Islet of Langerhans (tissue), 1 donor: ENCODE measurements around the gene USP8.
"Not testable (repeated sequence)": the region's sequence is repeated elsewhere in the genome, so short reads cannot be mapped to it uniquely, and the experiment has no call there.

Source experiments
- FAIRE-seq: peaks from one replicate; lab custom pipeline; 2011; peaks lifted over from hg19 to GRCh38; lab: Jason Lieb, UNC

The USP8 gene

GRCh38 chr15:50424066-50424890 is at the start of gene USP8:
TSS of gene USP8 (plus strand) at chr15:50424405. CDS start at chr15:50439074, 14,669 bp downstream.
- FAIRE-seq = peak; percentile 58

GRCh38 chr15:50377867-50378751 is 46.1 kb upstream of the USP8 start:
- no peak for FAIRE-seq

- FAIRE-seq = no peak
Measured at GRCh38 chr15:50378776-50379175, 45.4 kb upstream of the USP8 start.

GRCh38 chr15:50379413-50379812 is 44.8 kb upstream of the USP8 start:
- not testable (repeated sequence) for FAIRE-seq

- no peak for FAIRE-seq
Measured at GRCh38 chr15:50380089-50380488, 44.1 kb upstream of the USP8 start.

- no peak for FAIRE-seq
Measured at GRCh38 chr15:50381438-50381837, 42.8 kb upstream of the USP8 start.

- FAIRE-seq = not testable (repeated sequence)
Measured at GRCh38 chr15:50382408-50382807, 41.8 kb upstream of the USP8 start.

- no peak for FAIRE-seq
Measured at GRCh38 chr15:50390554-50391264, 33.5 kb upstream of the USP8 start.

- not testable (repeated sequence) for FAIRE-seq
Measured at GRCh38 chr15:50391561-50391960, 32.6 kb upstream of the USP8 start.

GRCh38 chr15:50411870-50412269 is 12.3 kb upstream of the USP8 start:
- FAIRE-seq = no peak

- no peak for FAIRE-seq
Measured at GRCh38 chr15:50414624-50415023, 9.6 kb upstream of the USP8 start.

GRCh38 chr15:50415752-50416404 is 8.3 kb upstream of the USP8 start:
- FAIRE-seq = no peak

GRCh38 chr15:50416890-50417289 is 7.3 kb upstream of the USP8 start:
- FAIRE-seq = no peak

GRCh38 chr15:50418041-50418583 is 6.1 kb upstream of the USP8 start:
- no peak for FAIRE-seq

GRCh38 chr15:50425219-50425618 is 1.0 kb downstream of the USP8 start:
- no peak for FAIRE-seq

- not testable (repeated sequence) for FAIRE-seq
Measured at GRCh38 chr15:50425678-50426246, 1.6 kb downstream of the USP8 start.

- no peak for FAIRE-seq
Measured at GRCh38 chr15:50426428-50426827, 2.2 kb downstream of the USP8 start.

- FAIRE-seq = no peak
Measured at GRCh38 chr15:50431204-50431603, 7.0 kb downstream of the USP8 start.

- FAIRE-seq = no peak
Measured at GRCh38 chr15:50432230-50432629, 8.0 kb downstream of the USP8 start.

- no peak for FAIRE-seq
Measured at GRCh38 chr15:50435772-50436171, 11.6 kb downstream of the USP8 start.

- no peak for FAIRE-seq
Measured at GRCh38 chr15:50438251-50438650, 14.0 kb downstream of the USP8 start.
